HL-60 (cell line): ENCODE measurements around the gene NCOR1.

Experiments used
- POLR2AphosphoS5 ChIP-seq: IDR thresholded peaks from 2 replicates; pipeline ENCODE4 v1.6.1; 2012; ENCODE audit warnings: low read depth
- TF ChIP-seq, protein P1 (sequence below): IDR thresholded peaks from one replicate; pipeline ENCODE4 v1.5.1; 2011; ENCODE audit warnings: low read length, control low read depth, inconsistent platforms; ENCODE audit not compliant: insufficient read depth
- TF ChIP-seq, protein P2 (sequence below): IDR thresholded peaks from 2 replicates; pipeline ENCODE4 v1.6.1; 2012; ENCODE audit warnings: low read depth; ENCODE audit not compliant: insufficient replicate concordance

GRCh38 chr17:16181581-16181980, 33.8 kb downstream of the NCOR1 start:
- TF ChIP-seq, protein P1, sequence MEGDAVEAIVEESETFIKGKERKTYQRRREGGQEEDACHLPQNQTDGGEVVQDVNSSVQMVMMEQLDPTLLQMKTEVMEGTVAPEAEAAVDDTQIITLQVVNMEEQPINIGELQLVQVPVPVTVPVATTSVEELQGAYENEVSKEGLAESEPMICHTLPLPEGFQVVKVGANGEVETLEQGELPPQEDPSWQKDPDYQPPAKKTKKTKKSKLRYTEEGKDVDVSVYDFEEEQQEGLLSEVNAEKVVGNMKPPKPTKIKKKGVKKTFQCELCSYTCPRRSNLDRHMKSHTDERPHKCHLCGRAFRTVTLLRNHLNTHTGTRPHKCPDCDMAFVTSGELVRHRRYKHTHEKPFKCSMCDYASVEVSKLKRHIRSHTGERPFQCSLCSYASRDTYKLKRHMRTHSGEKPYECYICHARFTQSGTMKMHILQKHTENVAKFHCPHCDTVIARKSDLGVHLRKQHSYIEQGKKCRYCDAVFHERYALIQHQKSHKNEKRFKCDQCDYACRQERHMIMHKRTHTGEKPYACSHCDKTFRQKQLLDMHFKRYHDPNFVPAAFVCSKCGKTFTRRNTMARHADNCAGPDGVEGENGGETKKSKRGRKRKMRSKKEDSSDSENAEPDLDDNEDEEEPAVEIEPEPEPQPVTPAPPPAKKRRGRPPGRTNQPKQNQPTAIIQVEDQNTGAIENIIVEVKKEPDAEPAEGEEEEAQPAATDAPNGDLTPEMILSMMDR: no peak
- TF ChIP-seq, protein P2, sequence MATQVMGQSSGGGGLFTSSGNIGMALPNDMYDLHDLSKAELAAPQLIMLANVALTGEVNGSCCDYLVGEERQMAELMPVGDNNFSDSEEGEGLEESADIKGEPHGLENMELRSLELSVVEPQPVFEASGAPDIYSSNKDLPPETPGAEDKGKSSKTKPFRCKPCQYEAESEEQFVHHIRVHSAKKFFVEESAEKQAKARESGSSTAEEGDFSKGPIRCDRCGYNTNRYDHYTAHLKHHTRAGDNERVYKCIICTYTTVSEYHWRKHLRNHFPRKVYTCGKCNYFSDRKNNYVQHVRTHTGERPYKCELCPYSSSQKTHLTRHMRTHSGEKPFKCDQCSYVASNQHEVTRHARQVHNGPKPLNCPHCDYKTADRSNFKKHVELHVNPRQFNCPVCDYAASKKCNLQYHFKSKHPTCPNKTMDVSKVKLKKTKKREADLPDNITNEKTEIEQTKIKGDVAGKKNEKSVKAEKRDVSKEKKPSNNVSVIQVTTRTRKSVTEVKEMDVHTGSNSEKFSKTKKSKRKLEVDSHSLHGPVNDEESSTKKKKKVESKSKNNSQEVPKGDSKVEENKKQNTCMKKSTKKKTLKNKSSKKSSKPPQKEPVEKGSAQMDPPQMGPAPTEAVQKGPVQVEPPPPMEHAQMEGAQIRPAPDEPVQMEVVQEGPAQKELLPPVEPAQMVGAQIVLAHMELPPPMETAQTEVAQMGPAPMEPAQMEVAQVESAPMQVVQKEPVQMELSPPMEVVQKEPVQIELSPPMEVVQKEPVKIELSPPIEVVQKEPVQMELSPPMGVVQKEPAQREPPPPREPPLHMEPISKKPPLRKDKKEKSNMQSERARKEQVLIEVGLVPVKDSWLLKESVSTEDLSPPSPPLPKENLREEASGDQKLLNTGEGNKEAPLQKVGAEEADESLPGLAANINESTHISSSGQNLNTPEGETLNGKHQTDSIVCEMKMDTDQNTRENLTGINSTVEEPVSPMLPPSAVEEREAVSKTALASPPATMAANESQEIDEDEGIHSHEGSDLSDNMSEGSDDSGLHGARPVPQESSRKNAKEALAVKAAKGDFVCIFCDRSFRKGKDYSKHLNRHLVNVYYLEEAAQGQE: no peak
- TF ChIP-seq POLR2AphosphoS5: no peak
